Endothelial cell of umbilical vein (primary cell): Measurements from ENCODE around the gene LRSAM1. TPM values are rescaled to one million over a fixed set of nuclear protein-coding genes. Genes with fewer than 3 reads are reported as not detected.
A peak's percentile ranks its signal among the peaks of the same experiment; 100 is the strongest.

Experiments used
- BruUV-seq: library from RNA; stranded (reverse); fragments of 400-500 nt; replicated peaks from 2 replicates; lab custom pipeline; 2021; lab: Mats Ljungman, UMichigan
- CTCF ChIA-PET: fragments of 300-600, 350-600 bp; sonication (Branson Sonifier 250); formaldehyde crosslinking; loops from one replicate; lab custom pipeline; 2021; ENCODE audit warnings: antibody characterized with exemption, inconsistent platforms; lab: Charles Lee
- POLR2A ChIA-PET: fragments of 300-600, 350-600 bp; sonication (Branson Sonifier 250); formaldehyde crosslinking; loops from one replicate; lab custom pipeline; 2021; ENCODE audit warnings: antibody characterized with exemption, inconsistent platforms; lab: Charles Lee
- DNase-seq: peaks from one replicate; pipeline ENCODE4 v3.0.0-alpha.2; 2011; ENCODE audit warnings: low read depth, low spot score
- FAIRE-seq: peaks from 2 replicates; lab custom pipeline; 2011; peaks lifted over from hg19 to GRCh38; lab: Jason Lieb, UNC
- H2AFZ ChIP-seq: 2 replicates; pipeline ENCODE4 v1.6.0; 2012; ENCODE audit warnings: low read depth, low read length, control low read depth, inconsistent platforms
- H3K27ac ChIP-seq: 2 replicates; pipeline ENCODE4 v1.5.1; 2011; ENCODE audit warnings: low read depth, mild to moderate bottlenecking, control low read depth, low read length, moderate library complexity; ENCODE audit not compliant: insufficient read depth
- H3K27me3 ChIP-seq, 2 experiments: 2 replicates each; pipeline versions ENCODE4 v1.6.0 to v1.6.1; 2011; ENCODE audit warnings: low read length in 2 of 2, mixed read lengths in 1 of 2; ENCODE audit not compliant: control insufficient read depth in 2 of 2, insufficient read depth in 2 of 2
- H3K36me3 ChIP-seq, 2 experiments: 2 replicates in 1 of 2; 3 replicates in 1 of 2; pipeline ENCODE4 v1.5.1; 2011; ENCODE audit warnings: low read length in 2 of 2, mild to moderate bottlenecking in 1 of 2, moderate library complexity in 1 of 2; ENCODE audit not compliant: control insufficient read depth in 2 of 2, insufficient read depth in 2 of 2; ENCODE audit errors: extremely low read depth in 1 of 2
- H3K4me1 ChIP-seq: 3 replicates; pipeline ENCODE4 v1.5.1; 2011; ENCODE audit warnings: mild to moderate bottlenecking, low read length; ENCODE audit not compliant: control insufficient read depth, insufficient read depth; ENCODE audit errors: extremely low read depth
- H3K4me2 ChIP-seq: 2 replicates; pipeline ENCODE4 v1.6.1; 2011; ENCODE audit warnings: low read length, control low read depth, mixed read lengths; ENCODE audit not compliant: insufficient read depth
- H3K4me3 ChIP-seq, 3 experiments: fragments of 200-600 bp in 1 of 3; sonication (generic), shearing (Covaris generic) in 1 of 3; replicated peaks in 1 of 3; 2 replicates each; pipeline ENCODE4 v1.5.1; 2011 to 2016; ENCODE audit warnings: control low read depth in 3 of 3, low read length in 3 of 3, mild to moderate bottlenecking in 2 of 3, inconsistent platforms in 1 of 3, low read depth in 1 of 3, moderate library complexity in 1 of 3; ENCODE audit not compliant: insufficient read depth in 1 of 3
- H3K79me2 ChIP-seq: 2 replicates; pipeline ENCODE4 v1.6.0; 2012; ENCODE audit warnings: low read length, inconsistent platforms; ENCODE audit not compliant: control insufficient read depth, insufficient read depth
- H3K9ac ChIP-seq: replicated peaks from 2 replicates; pipeline ENCODE3; 2011; ENCODE audit warnings: low read length, control low read depth; ENCODE audit not compliant: insufficient read depth; ENCODE audit errors: extremely low read depth
- H3K9me1 ChIP-seq: replicated peaks from 3 replicates; pipeline ENCODE4 v1.6.0; 2011; ENCODE audit warnings: mild to moderate bottlenecking, low read length; ENCODE audit not compliant: control insufficient read depth, insufficient read depth; ENCODE audit errors: extremely low read depth
- H3K9me3 ChIP-seq: replicated peaks from 2 replicates; pipeline ENCODE4 v1.5.1; 2012; ENCODE audit warnings: low read length, inconsistent platforms; ENCODE audit not compliant: control insufficient read depth, insufficient read depth
- H4K20me1 ChIP-seq: replicated peaks from 2 replicates; pipeline ENCODE3; 2011; ENCODE audit warnings: mild to moderate bottlenecking, low read length; ENCODE audit not compliant: control insufficient read depth, insufficient read depth; ENCODE audit errors: extremely low read depth
- CTCF ChIP-seq, 2 donors: IDR thresholded peaks; 1 replicate in 1 of 2; 2 replicates in 1 of 2; pipeline ENCODE4 v1.5.1; 2011; ENCODE audit warnings: low read length in 2 of 2, mild to moderate bottlenecking in 2 of 2, moderate library complexity in 2 of 2, control low read depth in 1 of 2, inconsistent platforms in 1 of 2, low read depth in 1 of 2; ENCODE audit not compliant: insufficient read depth in 1 of 2; ENCODE audit errors: extremely low read depth in 1 of 2
- EZH2 ChIP-seq: IDR thresholded peaks from 2 replicates; pipeline ENCODE4 v1.6.1; 2012; ENCODE audit warnings: borderline replicate concordance, low read depth, mild to moderate bottlenecking, moderate library complexity, low read length, inconsistent platforms; ENCODE audit not compliant: severe bottlenecking
- FOS ChIP-seq: IDR thresholded peaks from 2 replicates; pipeline ENCODE4 v1.6.1; 2011; ENCODE audit warnings: mild to moderate bottlenecking, low read length, moderate library complexity, borderline replicate concordance; ENCODE audit not compliant: insufficient read depth
- GATA2 ChIP-seq: IDR thresholded peaks from 2 replicates; pipeline ENCODE4 v1.7.0; 2011; ENCODE audit warnings: low read depth, mild to moderate bottlenecking, moderate library complexity, mixed read lengths, low read length; ENCODE audit not compliant: insufficient read length, insufficient read depth
- JUN ChIP-seq: IDR thresholded peaks from 2 replicates; pipeline ENCODE4 v1.6.1; 2011; ENCODE audit warnings: borderline replicate concordance, low read depth; ENCODE audit not compliant: insufficient read length, insufficient read depth
- MAX ChIP-seq: IDR thresholded peaks from 2 replicates; pipeline ENCODE4 v1.6.1; 2011; ENCODE audit not compliant: insufficient read depth, insufficient read length
- MYC ChIP-seq: IDR thresholded peaks from one replicate; pipeline ENCODE4 v1.6.1; 2011; ENCODE audit warnings: mild to moderate bottlenecking, low read depth, low read length
- POLR2A ChIP-seq: IDR thresholded peaks from 2 replicates; pipeline ENCODE4 v1.6.1; 2012; ENCODE audit warnings: low read depth, mild to moderate bottlenecking, control low read depth, low read length
- POLR2AphosphoS5 ChIP-seq: IDR thresholded peaks from 2 replicates; pipeline ENCODE4 v1.6.1; 2012; ENCODE audit warnings: low read depth, mild to moderate bottlenecking, control low read depth, low read length, moderate library complexity; ENCODE audit not compliant: insufficient read depth
- dilution Hi-C: fragments of 300-500 bp; cut with MboI; formaldehyde crosslinking; loops from one replicate; pipeline ENCODE4 v1.15.0; 2019; ENCODE audit warnings: low sequenced_read_pairs; ENCODE audit not compliant: extremely low pct_ligation_motif_present
- intact Hi-C: fragments of 100-400 bp; cut with micrococcal nuclease; formaldehyde crosslinking; loops from one replicate; pipeline ENCODE4 v1.10.0; 2022
- polyA plus RNA-seq, 4 experiments: library from polyadenylated mRNA; depleted of rRNA in 3 of 4; stranded (reverse) in 3 of 4; unstranded in 1 of 4; fragments of >200 nt; gene quantifications; 2 replicates each; pipeline versions ENCODE4 v1.2.1 to v1.2.3, GENCODE V29; 2011 to 2012; ENCODE audit warnings: missing spikeins in 1 of 4
- total RNA-seq: library from RNA; stranded (reverse); gene quantifications from 2 replicates; pipeline ENCODE4 v1.2.3, GENCODE V29; 2021

The LRSAM1 gene
- total and polyA plus RNA-seq, 2 donors (not counting 3 experiments of a cell fraction or from before 2014, with no cell fraction given): 10.8 to 18.9 TPM

- Histone ChIP-seq H3K9ac (no peak overlapping the region), H3K9me3 (no peaks in the 10 kb centered on the region)
These were observed 95.0 kb downstream of the LRSAM1 start for GRCh38 chr9:127546125-127546832.

More at GRCh38 chr9:127546125-127546832, 95.0 kb downstream of the LRSAM1 start:
- Histone ChIP-seq H3K4me3 (no peak overlapping the region), H3K4me1 (peaks cover 39% of the 10 kb centered on the region), H3K79me2 (peaks cover 96% of the 10 kb centered on the region), H4K20me1 (no peaks in the 10 kb centered on the region), H2AFZ (no peak overlapping the region), H3K4me2 (no peak overlapping the region), H3K27ac (peak overlapping the region; percentile 34), H3K27me3 (no peaks in the 10 kb centered on the region), H3K36me3 (peaks cover 0 to 7% of the 10 kb centered on the region in 2 experiments), H3K9me1 (no peaks in the 10 kb centered on the region)
- TF ChIP-seq EZH2: no peak
- no peak for TF ChIP-seq JUN
- no peak for TF ChIP-seq GATA2
- TF ChIP-seq POLR2AphosphoS5: no peak
- TF ChIP-seq MAX: no peak
- no peak for TF ChIP-seq MYC
- TF ChIP-seq CTCF (IDR thresholded peaks at IDR 0.05; ENCODE audit: extremely low read depth in 1 of 2, insufficient read depth in 1 of 2, low read depth in 1 of 2, low read length in 2 of 2): no peak
- no peak for TF ChIP-seq POLR2A
- TF ChIP-seq FOS: no peak
- DNase-seq: peak; percentile 37
- BruUV-seq: no TSS peak
- ChIA-PET POLR2A (no interaction called here), CTCF (interaction anchor here (1.3 kb wide), 2 partner anchors 10 to 20 kb away, joined by 3 to 5 read pairs; no protein-coding TSS in a partner anchor)
- intact Hi-C loops (no loop called here), dilution Hi-C loops (no loop called here)
- FAIRE-seq: peak; percentile 57
